Activated B cell treated with CpG ODN at 0.5 μM for 24 hours (primary cell): ENCODE measurements around the gene IQGAP3. TPM values are rescaled to one million over a fixed set of nuclear protein-coding genes. Genes with fewer than 3 reads are reported as not detected.

Experiments used
- ATAC-seq: fragments of 200-7000 bp; cut with Tn5 transposase; one replicate; pipeline ENCODE4 v1.10.0; 2021; ENCODE audit warnings: low read depth, mild to moderate bottlenecking, moderate library complexity
- CTCF ChIA-PET: fragments of 350-600 bp; sonication (Branson Sonifier 250); formaldehyde crosslinking; loops from one replicate; lab custom pipeline; 2021; ENCODE audit warnings: antibody characterized with exemption; lab: Charles Lee
- POLR2A ChIA-PET: fragments of 350-600 bp; sonication (Branson Sonifier 250); formaldehyde crosslinking; loops from one replicate; lab custom pipeline; 2021; ENCODE audit warnings: antibody characterized with exemption; lab: Charles Lee
- DNase-seq: peaks from one replicate; pipeline ENCODE4 v3.0.0; 2022
- H3K27ac Mint-ChIP-seq: one replicate; pipeline ENCODE4 v1.8.0; 2020; ENCODE audit warnings: mixed read lengths
- H3K27me3 Mint-ChIP-seq: one replicate; pipeline ENCODE4 v1.8.0; 2021; ENCODE audit warnings: mixed read lengths
- H3K36me3 Mint-ChIP-seq: one replicate; pipeline ENCODE4 v1.8.0; 2021; ENCODE audit warnings: low read depth, mixed read lengths
- H3K4me1 Mint-ChIP-seq: one replicate; pipeline ENCODE4 v1.8.0; 2021; ENCODE audit warnings: mixed read lengths
- H3K4me3 Mint-ChIP-seq: one replicate; pipeline ENCODE4 v1.8.0; 2020; ENCODE audit warnings: mild to moderate bottlenecking, mixed read lengths
- H3K9me3 Mint-ChIP-seq: one replicate; pipeline ENCODE4 v1.8.0; 2020; ENCODE audit warnings: mixed read lengths
- intact Hi-C: fragments of 100-400 bp; cut with micrococcal nuclease; formaldehyde crosslinking; loops from one replicate; pipeline ENCODE4 v1.15.1; 2024
- total RNA-seq: library from RNA; stranded (reverse); gene quantifications from 2 replicates; pipeline ENCODE4 v1.2.3, GENCODE V29; 2022
- TF ChIP-seq, protein P1 (sequence below): fragments of 200-600 bp; IDR thresholded peaks from one replicate; pipeline ENCODE4 v1.8.0; 2022; ENCODE audit warnings: antibody characterized with exemption, mild to moderate bottlenecking

IQGAP3 gene
- total RNA-seq, 1 donor from 2014 or later: 0.29 TPM

GRCh38 chr1:156480411-156481192 is 91.8 kb downstream of the IQGAP3 start:
- Mint-ChIP-seq H3K9me3 (no peaks in the 10 kb centered on the region), H3K4me1 (peaks cover 56% of the 10 kb centered on the region), H3K36me3 (peaks cover 89% of the 10 kb centered on the region), H3K4me3 (peak overlapping the region; percentile 68), H3K27me3 (no peaks in the 10 kb centered on the region), H3K27ac (peak overlapping the region; percentile 87)
- intact Hi-C loops: loop anchor here (1.0 to 2.0 kb wide), 8 partner anchors 12 to 128 kb away; partner anchors contain the start of gene IQGAP3
- POLR2A ChIA-PET: interaction anchor here (0.5 to 22.2 kb wide), 23 partner anchors 10 to 527 kb away, joined by 3 to 1179 read pairs (median 5); partner anchors contain the start of genes GPATCH4, MEF2D, NAXE and TTC24
- ATAC-seq (peak; percentile 87), DNase-seq (peak; percentile 65)
- CTCF ChIA-PET: interaction anchor here (0.5 to 3.8 kb wide), 35 partner anchors 8 to 144 kb away, joined by 3 to 164 read pairs (median 6); partner anchors contain the start of genes GPATCH4, MEF2D, NAXE and TTC24
- TF ChIP-seq, protein P1, sequence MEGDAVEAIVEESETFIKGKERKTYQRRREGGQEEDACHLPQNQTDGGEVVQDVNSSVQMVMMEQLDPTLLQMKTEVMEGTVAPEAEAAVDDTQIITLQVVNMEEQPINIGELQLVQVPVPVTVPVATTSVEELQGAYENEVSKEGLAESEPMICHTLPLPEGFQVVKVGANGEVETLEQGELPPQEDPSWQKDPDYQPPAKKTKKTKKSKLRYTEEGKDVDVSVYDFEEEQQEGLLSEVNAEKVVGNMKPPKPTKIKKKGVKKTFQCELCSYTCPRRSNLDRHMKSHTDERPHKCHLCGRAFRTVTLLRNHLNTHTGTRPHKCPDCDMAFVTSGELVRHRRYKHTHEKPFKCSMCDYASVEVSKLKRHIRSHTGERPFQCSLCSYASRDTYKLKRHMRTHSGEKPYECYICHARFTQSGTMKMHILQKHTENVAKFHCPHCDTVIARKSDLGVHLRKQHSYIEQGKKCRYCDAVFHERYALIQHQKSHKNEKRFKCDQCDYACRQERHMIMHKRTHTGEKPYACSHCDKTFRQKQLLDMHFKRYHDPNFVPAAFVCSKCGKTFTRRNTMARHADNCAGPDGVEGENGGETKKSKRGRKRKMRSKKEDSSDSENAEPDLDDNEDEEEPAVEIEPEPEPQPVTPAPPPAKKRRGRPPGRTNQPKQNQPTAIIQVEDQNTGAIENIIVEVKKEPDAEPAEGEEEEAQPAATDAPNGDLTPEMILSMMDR: peak; percentile 55

DNA sequence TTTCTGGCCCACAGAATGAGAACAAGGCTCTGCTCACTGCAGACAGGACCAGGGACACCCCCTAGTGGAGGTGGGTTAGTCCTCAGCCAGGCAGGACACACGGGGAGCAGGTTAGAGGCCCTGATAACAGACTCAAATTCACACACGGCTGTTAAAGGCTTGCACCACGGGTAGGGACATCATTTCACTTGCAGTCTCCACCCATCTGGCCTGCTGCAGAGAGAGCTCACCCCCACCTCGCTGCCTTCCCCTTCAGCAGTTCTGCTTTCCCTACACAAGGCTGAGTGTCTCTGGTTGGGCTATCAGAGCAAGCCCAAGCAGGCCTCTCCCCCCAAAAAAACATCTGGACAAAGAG is 92.4 kb downstream of the IQGAP3 start:
- peak overlapping the region; percentile 87 for H3K27ac Mint-ChIP-seq
- ChIA-PET CTCF (interaction anchor here (0.7 to 3.8 kb wide), 33 partner anchors 9 to 144 kb away, joined by 3 to 164 read pairs (median 8); partner anchors contain the start of genes GPATCH4, MEF2D, NAXE and TTC24), POLR2A (interaction anchor here (0.6 to 22.2 kb wide), 17 partner anchors 9 to 526 kb away, joined by 3 to 1179 read pairs (median 4); partner anchors contain the start of genes MEF2D, NAXE and TTC24)
- no peak for ATAC-seq
- H3K9me3 Mint-ChIP-seq: no peaks in the 10 kb centered on the region
- peaks cover 52% of the 10 kb centered on the region for H3K4me1 Mint-ChIP-seq
- TF ChIP-seq, protein P1: no peak
- no peak overlapping the region for H3K4me3 Mint-ChIP-seq
- intact Hi-C loops: loop anchor here (1.0 to 2.0 kb wide), 5 partner anchors 24 to 128 kb away; partner anchors contain the start of gene IQGAP3
- H3K27me3 Mint-ChIP-seq: no peaks in the 10 kb centered on the region
- peaks cover 93% of the 10 kb centered on the region for H3K36me3 Mint-ChIP-seq
- no peak for DNase-seq

GRCh38 chr1:156479093-156480015 is 93.0 kb downstream of the IQGAP3 start:
- intact Hi-C loops: loop anchor here (1.0 to 2.0 kb wide), 5 partner anchors 23 to 129 kb away; partner anchors contain the start of gene IQGAP3
- TF ChIP-seq, protein P1: no peak
- ATAC-seq (no peak), DNase-seq (no peak)
- Mint-ChIP-seq H3K36me3 (peaks cover 95% of the 10 kb centered on the region), H3K4me3 (no peak overlapping the region), H3K4me1 (peaks cover 47% of the 10 kb centered on the region), H3K9me3 (no peaks in the 10 kb centered on the region), H3K27ac (peak overlapping the region; percentile 30), H3K27me3 (no peaks in the 10 kb centered on the region)
- ChIA-PET CTCF (interaction anchor here (2.0 to 3.8 kb wide), 5 partner anchors 11 to 129 kb away, joined by 13 to 164 read pairs (median 28); partner anchors contain the start of gene MEF2D), POLR2A (interaction anchor here (1.9 to 22.2 kb wide), 4 partner anchors 20 to 129 kb away, joined by 12 to 1179 read pairs (median 29); partner anchors contain the start of genes MEF2D and TTC24)

DNA sequence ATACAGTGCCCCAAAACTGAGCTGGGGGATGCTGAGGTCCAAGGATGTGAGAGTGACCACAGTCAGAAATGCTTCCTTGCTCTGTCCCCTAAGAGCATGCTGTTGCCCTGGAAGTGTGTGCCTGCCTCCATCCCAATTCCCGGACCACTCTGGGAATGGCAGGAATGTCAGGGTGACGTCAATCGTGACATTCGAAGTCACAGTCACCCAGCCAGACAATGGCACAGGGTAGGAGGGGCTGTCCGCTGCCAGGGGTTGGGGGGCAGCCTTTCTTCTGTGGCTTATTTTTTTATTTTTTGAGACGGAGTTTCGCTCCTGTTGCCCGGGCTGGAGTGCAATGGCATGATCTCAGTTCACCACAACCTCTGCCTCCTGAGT is 94.1 kb downstream of the IQGAP3 start:
- TF ChIP-seq, protein P1: no peak
- no peak for DNase-seq
- POLR2A ChIA-PET: interaction anchor here (22.2 kb wide), 1 partner anchor 21 kb away, joined by 1179 read pairs; the partner anchor contains the start of gene MEF2D
- H3K4me3 Mint-ChIP-seq: no peak overlapping the region
- CTCF ChIA-PET: interaction anchor here (1.8 kb wide), 1 partner anchor 130 kb away, joined by 4 read pairs; no protein-coding TSS in a partner anchor
- no peak for ATAC-seq
- H3K4me1 Mint-ChIP-seq: peaks cover 36% of the 10 kb centered on the region
- H3K36me3 Mint-ChIP-seq: peaks cover 98% of the 10 kb centered on the region
- intact Hi-C loops: no loop called here
- no peaks in the 10 kb centered on the region for H3K27me3 Mint-ChIP-seq
- no peaks in the 10 kb centered on the region for H3K9me3 Mint-ChIP-seq
- no peak overlapping the region for H3K27ac Mint-ChIP-seq
